ENCODE measurements around the gene PDE1A. TPM values are rescaled to one million over a fixed set of nuclear protein-coding genes. Genes with fewer than 3 reads are reported as not detected.

Gene PDE1A
- polyA plus RNA-seq, 2 of the 4 experiments (the other 2 are of a cell fraction) = 0.28 to 3.2 TPM

- Histone ChIP-seq H3K9me3 (no peaks in the 10 kb centered on the region), H3K27ac (no peak overlapping the region), H3K4me2 (no peak overlapping the region), H3K4me1 (no peaks in the 10 kb centered on the region), H3K4me3 (no peak overlapping the region)
- ATAC-seq (no peak), DNase-seq (ENCODE audit: low read depth in 1 of 2, low spot score in 1 of 2) (no peak), FAIRE-seq (no peak)
- POLR2A ChIA-PET = no interaction called here
- WGBS (ENCODE audit: missing lambda C conversion rate) = 44% methylated on average over 2 of the region's 2 CpGs
- CTCF ChIA-PET = no interaction called here
- TF ChIP-seq FOSB (CRISPR knock-in tag; IDR thresholded peaks at IDR 0.05) = no peak
These were observed 329.2 kb downstream of the PDE1A start for GRCh38 chr2:182097571-182098164.

- CTCF ChIA-PET = no interaction called here
- DNase-seq (ENCODE audit: low read depth in 1 of 2, low spot score in 1 of 2) = no peak
- Histone ChIP-seq H3K4me3 (no peak overlapping the region), H3K9me3 (no peaks in the 10 kb centered on the region), H3K27ac (no peak overlapping the region), H3K4me1 (no peaks in the 10 kb centered on the region), H3K4me2 (no peak overlapping the region)
- POLR2A ChIA-PET = no interaction called here
- 48% methylated on average over 3 of the region's 3 CpGs for WGBS (ENCODE audit: missing lambda C conversion rate)
- TF ChIP-seq NFE2L2 (conservative IDR thresholded peaks at IDR 0.05; ENCODE audit: low read length) = no peak
- no peak for TF ChIP-seq REST (IDR thresholded peaks at IDR 0.05)
- FAIRE-seq = no peak
- ATAC-seq = no peak
These were observed 336.4 kb downstream of the PDE1A start for GRCh38 chr2:182090486-182090885.

Small RNA genes within 50 kb of the gene (small RNA-seq; reads per million reads assigned to genes)
- 0 reads per million in 6 experiments for gene RN7SL267P

All from A549 (cell line).